A673 (cell line): ENCODE results near the gene VANGL2. TPM values are rescaled to one million over a fixed set of nuclear protein-coding genes. Genes with fewer than 3 reads are reported as not detected.

Experiments
- BruUV-seq: library from RNA; stranded (reverse); fragments of 400-500 nt; replicated peaks from 2 replicates; lab custom pipeline; 2021; lab: Mats Ljungman, UMichigan
- CTCF ChIA-PET: fragments of 300-600 bp; sonication (Branson Sonifier 250); formaldehyde crosslinking; loops from one replicate; lab custom pipeline; 2022; ENCODE audit warnings: antibody characterized with exemption; lab: Charles Lee
- POLR2A ChIA-PET: fragments of 300-600 bp; sonication (Branson Sonifier 250); formaldehyde crosslinking; loops from one replicate; lab custom pipeline; 2022; ENCODE audit warnings: antibody characterized with exemption; ENCODE audit not compliant: low non-redundant PET; lab: Charles Lee
- DNase-seq: peaks from one replicate; pipeline ENCODE4 v3.0.0-alpha.2; 2015; ENCODE audit warnings: low spot score
- H3K27ac ChIP-seq: fragments of 200-600 bp; sonication (generic); 2 replicates; pipeline ENCODE4 v1.5.1; 2016; ENCODE audit warnings: mixed run types, low read depth, mild to moderate bottlenecking, mixed read lengths, antibody characterized with exemption, low read length; ENCODE audit not compliant: poor library complexity, severe bottlenecking
- H3K27me3 ChIP-seq: fragments of 200-600 bp; sonication (generic); replicated peaks from 2 replicates; pipeline ENCODE4 v1.6.1; 2017; ENCODE audit warnings: mixed run types, low read depth, mild to moderate bottlenecking, mixed read lengths, antibody characterized with exemption, low read length; ENCODE audit not compliant: insufficient read depth, poor library complexity
- H3K36me3 ChIP-seq: fragments of 200-600 bp; sonication (generic); 2 replicates; pipeline ENCODE4 v1.6.1; 2016; ENCODE audit warnings: mixed run types, mild to moderate bottlenecking, mixed read lengths, antibody characterized with exemption, low read length; ENCODE audit not compliant: insufficient read depth, poor library complexity, severe bottlenecking
- H3K4me1 ChIP-seq: fragments of 200-600 bp; sonication (generic); 2 replicates; pipeline ENCODE4 v1.6.1; 2017; ENCODE audit warnings: mixed run types, mild to moderate bottlenecking, mixed read lengths, antibody characterized with exemption, low read length; ENCODE audit not compliant: insufficient read depth, poor library complexity, severe bottlenecking
- H3K4me3 ChIP-seq: fragments of 200-600 bp; sonication (generic); 2 replicates; pipeline ENCODE4 v1.5.1; 2016; ENCODE audit warnings: low read depth, mixed run types, mild to moderate bottlenecking, mixed read lengths, low read length; ENCODE audit not compliant: poor library complexity, severe bottlenecking
- H3K9me3 ChIP-seq: fragments of 200-600 bp; sonication (generic); 2 replicates; pipeline ENCODE4 v1.6.1; 2016; ENCODE audit warnings: mixed run types, low read depth, mild to moderate bottlenecking, mixed read lengths, antibody characterized with exemption, low read length; ENCODE audit not compliant: poor library complexity, severe bottlenecking
- CTCF ChIP-seq: fragments of 300-800, 200-600 bp; sonication (generic); conservative IDR thresholded peaks from 2 replicates; pipeline ENCODE4 v1.5.1; 2017; ENCODE audit warnings: low read depth, mild to moderate bottlenecking, antibody characterized with exemption, low read length, moderate library complexity, mixed read lengths
- EZH2 ChIP-seq: fragments of 200-600 bp; sonication (generic); IDR thresholded peaks from 2 replicates; pipeline ENCODE4 v1.6.1; 2017; ENCODE audit warnings: borderline replicate concordance, low read depth, mild to moderate bottlenecking, mixed read lengths, antibody characterized with exemption, low read length; ENCODE audit not compliant: poor library complexity, severe bottlenecking
- intact Hi-C: fragments of 100-400 bp; cut with micrococcal nuclease; formaldehyde crosslinking; loops from one replicate; pipeline ENCODE4 v1.10.0; 2022; ENCODE audit not compliant: unreplicated experiment
- total RNA-seq: library from RNA; stranded (reverse); gene quantifications from 2 replicates; pipeline ENCODE4 v1.2.3, GENCODE V29; 2021

The VANGL2 gene
- total RNA-seq, 1 experiment from 2014 or later: 20.9 TPM

GRCh38 chr1:160406131-160406968, 6.0 kb downstream of the VANGL2 start:
- no peak for DNase-seq
- ChIA-PET POLR2A (no interaction called here), CTCF (no interaction called here)
- no TSS peak for BruUV-seq
- intact Hi-C loops: no loop called here
- no peak for TF ChIP-seq CTCF
- no peak for TF ChIP-seq EZH2
- H3K36me3 ChIP-seq: no peaks in the 10 kb centered on the region
- no peaks in the 10 kb centered on the region for H3K9me3 ChIP-seq
- H3K4me1 ChIP-seq: peaks cover 12% of the 10 kb centered on the region
- H3K4me3 ChIP-seq: no peak overlapping the region
- no peak overlapping the region for H3K27ac ChIP-seq
- no peaks in the 10 kb centered on the region for H3K27me3 ChIP-seq

GRCh38 chr1:160407839-160408801, 7.8 kb downstream of the VANGL2 start:
- BruUV-seq: no TSS peak
- intact Hi-C loops: no loop called here
- H3K4me1 ChIP-seq: peaks cover 4% of the 10 kb centered on the region
- no peak overlapping the region for H3K4me3 ChIP-seq
- no peak overlapping the region for H3K27ac ChIP-seq
- H3K36me3 ChIP-seq: no peaks in the 10 kb centered on the region
- DNase-seq: no peak
- TF ChIP-seq EZH2 (no peak), CTCF (no peak)
- no peaks in the 10 kb centered on the region for H3K9me3 ChIP-seq
- POLR2A ChIA-PET: no interaction called here
- no peaks in the 10 kb centered on the region for H3K27me3 ChIP-seq
- CTCF ChIA-PET: no interaction called here

- no peaks in the 10 kb centered on the region for H3K27me3 ChIP-seq
- ChIA-PET POLR2A (no interaction called here), CTCF (no interaction called here)
- no peaks in the 10 kb centered on the region for H3K36me3 ChIP-seq
- no TSS peak for BruUV-seq
- DNase-seq: no peak
- intact Hi-C loops: no loop called here
- H3K9me3 ChIP-seq: no peaks in the 10 kb centered on the region
- TF ChIP-seq CTCF (no peak), EZH2 (no peak)
- peaks cover 4% of the 10 kb centered on the region for H3K4me1 ChIP-seq
- no peak overlapping the region for H3K27ac ChIP-seq
- no peak overlapping the region for H3K4me3 ChIP-seq
Observed at GRCh38 chr1:160408864-160409263, 8.5 kb downstream of the VANGL2 start.
